NCI-H2196 (cell line): ENCODE results near the gene RPL22.

Source experiments
- DNase-seq: peaks from one replicate; lab custom pipeline; 2025; ENCODE audit not compliant: unreplicated experiment; lab: John Stamatoyannopoulos, UW

Gene RPL22

DNA sequence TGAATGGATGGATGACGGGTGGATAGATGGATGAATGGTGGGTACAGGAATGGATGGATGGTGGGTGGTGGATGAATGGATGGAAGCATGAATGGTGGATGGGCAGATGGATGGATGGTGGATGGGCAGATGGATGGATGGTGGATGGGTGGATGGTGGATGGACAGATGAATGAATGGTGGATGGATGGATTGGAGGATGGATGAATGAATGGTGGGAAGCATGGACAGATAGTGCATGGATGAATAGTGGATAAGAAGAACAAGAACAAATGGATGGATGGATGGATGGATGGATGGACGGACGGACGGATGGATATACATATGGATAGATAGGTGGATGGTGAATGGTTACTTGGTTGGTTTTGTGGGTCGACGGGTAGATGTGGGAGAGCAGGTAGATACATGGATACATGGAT lies 24.0 kb downstream of the RPL22 start:
- no peak for DNase-seq

DNA sequence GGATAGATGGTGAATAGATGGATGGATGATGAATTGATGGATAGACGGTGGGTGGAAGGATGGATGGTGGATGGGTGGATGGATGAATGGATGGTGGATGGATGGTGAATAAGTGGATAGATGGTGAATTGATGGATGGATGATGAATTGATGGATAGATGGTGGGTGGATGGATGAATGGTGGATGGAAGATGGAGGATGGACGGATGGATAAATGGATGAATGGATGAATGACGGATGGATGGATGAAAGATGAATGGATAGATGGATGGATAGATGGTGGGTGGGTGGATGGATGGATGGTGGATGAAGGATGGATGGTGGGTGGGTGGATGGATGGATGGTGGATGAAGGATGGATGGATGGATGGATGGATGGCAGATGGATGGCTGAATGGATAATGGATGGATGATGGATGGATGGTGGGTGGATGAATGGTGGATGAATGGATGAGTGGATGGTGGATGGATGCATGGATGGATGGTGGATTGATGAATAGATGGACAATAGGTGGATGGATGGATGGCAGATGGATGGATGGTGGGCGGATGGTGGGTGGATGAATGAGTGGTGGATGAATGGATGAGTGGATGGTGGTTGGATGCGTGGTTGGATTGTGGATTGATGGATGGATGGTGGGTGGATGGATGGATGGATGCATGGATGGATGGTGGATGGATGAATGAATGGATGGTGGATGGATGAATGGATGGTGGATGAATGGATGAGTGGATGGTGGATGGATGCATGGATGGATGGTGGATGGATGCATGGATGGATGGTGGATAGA lies 24.6 kb downstream of the RPL22 start:
- DNase-seq, result no peak

DNA sequence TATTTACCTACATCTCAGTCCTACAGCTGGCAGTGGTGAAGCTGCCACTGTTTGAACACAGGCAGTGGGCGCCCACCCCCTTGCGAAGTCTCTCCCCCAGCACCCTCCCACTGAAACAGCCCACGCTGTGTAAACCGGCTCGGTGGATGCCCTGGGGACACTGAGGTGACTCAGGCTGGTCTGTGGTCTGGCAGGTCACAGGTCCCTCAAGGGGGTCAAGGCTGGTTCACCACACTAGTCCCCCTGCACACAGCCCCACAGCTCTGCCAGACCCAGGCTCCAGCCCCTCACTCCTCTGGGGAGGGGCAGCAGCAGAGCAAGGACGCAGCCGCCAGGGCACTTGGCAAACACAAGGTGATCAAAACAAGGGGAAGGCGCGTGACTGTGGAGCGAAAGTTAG lies 26.8 kb downstream of the RPL22 start:
- DNase-seq, result no peak

DNA sequence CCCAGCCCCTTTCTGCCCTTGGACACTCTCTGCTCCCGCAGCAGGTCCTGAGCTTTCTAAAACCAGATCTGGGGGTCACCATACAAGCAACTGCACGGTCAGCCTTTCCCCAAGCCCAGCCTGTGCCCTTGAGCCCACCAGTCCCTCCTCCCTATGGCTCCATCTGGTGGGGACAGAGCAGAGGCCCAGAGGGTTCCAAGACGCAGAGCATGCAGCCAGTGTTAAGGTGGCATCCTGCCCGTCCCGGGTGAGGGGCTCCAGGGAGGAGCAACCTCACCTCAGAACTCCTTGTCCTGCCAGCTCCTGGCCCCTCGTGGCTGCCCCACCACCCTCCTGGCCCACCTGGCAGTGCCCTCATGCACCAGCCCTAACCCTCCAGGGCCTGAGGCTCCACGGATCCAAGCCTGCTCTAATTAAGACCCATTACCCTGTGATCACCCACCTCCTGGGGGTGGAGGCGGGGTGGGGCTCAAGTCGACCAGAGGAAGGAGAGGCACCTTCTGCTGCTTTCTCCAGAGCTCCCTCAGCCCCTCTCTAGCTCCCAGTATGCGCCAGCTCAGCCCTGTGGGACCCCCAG lies 27.8 kb downstream of the RPL22 start:
- no peak for DNase-seq

DNA sequence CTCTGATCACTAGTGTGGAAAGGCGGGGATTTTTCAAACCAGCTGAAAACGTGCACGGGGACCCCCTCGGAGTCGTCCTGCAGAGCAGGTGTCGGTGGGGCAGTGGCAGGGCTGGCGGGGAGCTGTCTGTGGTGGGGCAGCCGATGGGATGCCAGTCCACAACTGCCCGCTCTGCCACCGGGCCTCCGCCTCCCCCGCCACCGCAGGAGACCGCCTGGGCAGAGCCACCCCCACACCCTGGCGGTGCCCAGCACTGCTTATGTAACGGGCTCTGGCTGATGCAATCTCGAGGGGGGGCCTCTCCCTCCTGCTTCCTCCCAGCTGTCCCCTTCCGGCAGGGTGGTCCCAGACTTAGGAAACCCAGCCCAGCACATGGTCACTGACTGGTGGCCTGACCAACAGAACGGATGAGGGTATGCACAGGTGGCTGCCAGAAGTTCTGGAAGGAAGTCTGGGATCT lies 28.6 kb downstream of the RPL22 start:
- DNase-seq, result no peak

DNA sequence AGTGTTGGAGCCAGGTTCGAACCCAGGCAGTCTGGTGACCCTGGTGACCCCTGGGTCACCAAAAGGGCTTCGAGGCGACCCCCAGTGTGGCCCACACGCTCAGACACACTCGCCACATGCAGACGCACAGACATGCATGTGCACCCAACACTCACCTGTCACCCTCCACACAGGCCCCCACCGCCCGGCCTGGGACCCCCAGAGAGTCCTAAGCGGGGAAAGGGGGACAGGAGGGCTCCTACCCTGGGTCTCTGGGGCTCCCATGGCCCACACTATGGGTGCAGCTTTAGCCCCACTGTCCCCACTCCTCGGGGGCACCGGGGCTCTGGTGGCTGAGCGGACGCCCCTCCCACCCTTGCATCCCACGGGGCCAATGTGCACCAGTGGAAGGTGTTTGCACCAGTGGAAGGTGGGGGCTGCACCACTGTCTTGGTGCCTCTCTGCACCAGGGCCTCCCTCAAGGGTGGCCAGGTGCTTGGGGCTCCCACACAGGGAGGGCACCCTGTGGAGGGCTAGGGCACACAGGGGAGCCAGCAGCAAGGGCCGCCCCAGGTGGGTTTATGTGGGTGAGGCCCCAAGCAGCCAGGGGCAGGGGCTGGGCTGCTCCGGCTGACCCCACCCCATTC lies 29.2 kb downstream of the RPL22 start:
- DNase-seq, result no peak

DNA sequence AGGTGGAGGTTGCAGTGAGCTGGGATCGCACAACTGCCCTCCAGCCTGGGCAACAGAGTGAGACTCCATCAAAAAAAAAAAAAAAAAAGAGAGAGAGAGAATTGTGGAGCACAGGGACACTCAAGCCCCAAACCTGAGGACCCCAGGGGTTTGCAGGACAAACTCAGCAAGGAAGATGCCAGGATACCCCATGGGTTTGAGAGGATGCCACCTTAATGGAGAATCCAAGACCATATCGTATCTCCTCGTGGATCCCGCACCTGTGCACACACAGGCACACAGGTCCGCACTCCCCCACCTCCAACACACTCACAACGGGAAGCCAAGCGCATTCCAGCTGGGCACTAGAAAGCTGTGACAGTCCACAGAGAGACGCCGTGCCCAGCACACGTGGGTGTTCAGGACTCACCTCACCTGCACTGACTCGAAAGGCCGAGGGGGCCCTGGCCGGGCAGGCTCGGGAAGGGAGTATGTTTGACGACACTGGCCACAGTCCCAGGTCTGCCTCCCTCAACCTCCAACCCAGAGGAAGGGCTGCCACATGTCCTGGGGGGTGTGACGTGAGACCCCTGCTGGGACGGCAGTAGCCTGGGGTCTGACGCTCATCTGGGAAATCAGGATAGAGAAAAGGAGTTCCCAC lies 30.3 kb downstream of the RPL22 start:
- DNase-seq, result no peak

DNA sequence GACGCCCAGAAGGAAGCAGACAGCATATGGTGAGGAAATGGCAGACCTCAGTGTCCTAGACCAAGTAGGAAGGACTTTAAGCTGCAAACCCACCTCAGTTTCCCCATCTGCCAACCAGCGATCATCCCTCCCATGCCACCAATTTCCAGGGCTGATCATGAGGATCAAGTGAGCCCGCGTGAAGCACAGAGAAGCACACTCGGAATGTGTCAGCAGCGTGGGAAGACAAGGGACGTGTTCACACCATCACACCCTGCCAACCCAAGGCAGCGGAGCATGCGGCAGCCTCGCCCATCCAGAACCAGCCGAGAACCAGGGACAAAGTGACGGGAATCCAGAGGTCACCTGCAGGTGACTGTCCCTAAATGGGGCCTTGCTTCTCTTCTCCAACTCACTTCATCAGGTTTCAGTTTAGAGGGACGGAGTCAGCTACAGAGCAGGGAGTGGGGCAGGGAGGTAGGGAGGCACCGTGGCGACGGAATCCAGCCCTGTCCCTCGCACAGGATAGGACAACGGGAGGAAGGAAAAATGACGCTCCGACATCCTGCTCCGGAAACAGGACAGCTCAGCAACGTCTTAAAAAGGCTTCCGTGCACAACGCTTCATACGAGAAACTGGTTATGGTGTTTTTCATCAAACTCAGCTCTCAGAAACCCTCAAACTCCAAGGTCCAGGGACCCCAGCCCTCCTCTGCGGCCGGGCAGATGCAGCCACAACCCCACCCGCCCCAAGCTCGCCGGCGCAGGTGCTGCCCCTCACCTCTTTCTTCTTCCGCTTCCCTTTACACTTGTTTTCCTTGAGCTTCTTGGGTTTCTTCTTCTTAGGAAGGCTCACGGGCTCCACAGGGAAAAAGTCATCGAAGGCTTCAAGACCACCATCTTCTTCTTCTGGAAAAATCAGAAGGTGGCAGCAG lies 31.7 kb downstream of the RPL22 start:
- DNase-seq, result no peak

DNA sequence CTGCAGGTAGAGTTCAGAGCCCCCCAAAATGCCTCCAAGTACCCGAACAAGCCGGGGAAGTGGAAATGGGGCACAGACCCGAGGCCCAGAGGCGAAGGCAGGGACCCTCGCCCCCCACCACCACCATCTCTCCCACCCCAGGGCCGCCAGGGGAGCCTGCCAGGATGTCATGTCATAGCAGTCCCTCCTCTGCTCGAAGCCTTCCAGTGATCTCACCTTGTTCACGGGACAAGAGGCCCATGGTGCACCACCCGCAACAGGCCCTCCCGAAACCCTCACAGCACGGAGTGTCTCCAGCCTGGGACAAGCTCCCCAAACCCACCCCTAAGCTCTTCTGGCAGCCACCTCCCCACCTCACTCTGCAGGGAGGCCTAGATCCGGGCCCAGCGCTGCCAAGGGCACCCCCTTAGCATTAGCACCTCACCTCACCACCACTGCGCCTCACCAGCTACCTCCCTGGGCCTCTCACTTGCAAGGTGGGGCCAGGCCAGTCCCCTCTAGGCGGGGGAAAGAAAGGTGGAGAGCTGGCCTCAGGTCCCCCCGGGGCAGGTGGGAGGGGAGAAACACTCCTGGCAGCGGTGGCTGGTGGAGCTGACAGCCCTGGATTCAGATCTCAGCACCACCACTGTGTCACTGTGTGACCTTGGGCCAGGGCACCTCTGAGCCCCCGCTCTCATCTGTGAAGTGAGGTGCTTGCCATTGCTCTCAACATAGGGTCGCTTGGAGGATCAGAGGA lies 32.6 kb downstream of the RPL22 start:
- DNase-seq, result no peak

DNA sequence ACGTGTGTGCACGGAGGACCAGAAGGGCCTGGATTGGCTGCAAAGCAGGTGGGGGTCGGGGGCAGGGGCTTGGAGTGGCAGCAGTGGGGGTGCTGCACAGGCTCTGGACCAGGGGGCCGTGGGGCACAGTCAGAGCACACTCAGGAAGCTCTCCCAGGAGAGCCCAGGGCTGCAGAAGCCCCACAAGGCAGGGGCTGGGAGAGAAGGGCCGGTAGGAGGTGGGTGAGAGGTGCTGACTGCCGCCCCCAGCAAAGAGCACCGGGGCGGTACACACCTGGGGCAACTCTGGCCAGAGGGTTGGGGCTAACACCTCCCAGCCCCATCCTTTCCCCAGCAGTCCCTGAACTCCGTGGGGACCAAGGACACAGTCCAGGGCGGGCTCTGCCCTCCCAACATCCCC lies 33.2 kb downstream of the RPL22 start:
- DNase-seq, result no peak

DNA sequence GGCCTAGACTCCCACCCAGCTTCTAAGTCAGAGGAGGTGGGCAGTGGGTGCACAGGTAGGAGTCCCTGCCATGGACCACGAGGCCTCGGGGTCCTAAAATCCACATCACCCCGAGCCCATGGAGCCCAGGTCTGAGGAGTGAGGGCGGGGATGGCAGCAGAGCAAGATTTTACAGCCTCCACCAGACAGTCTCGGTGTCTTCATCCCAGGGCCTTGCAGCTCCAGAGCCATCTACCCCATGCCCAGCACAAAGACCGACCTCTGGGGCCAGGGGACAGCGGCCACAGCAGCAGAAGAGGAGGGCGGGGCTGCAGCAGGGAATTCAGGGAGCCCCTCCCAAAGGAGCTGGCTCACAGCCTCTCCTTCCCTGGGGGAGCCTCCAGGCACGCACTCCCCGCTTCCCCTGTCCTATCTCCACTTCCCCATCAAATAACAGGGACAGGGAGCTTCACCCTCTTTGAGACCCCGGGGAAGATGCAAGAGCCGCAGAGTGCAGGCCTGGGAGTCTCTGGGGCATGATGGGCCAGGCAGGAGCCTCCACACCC lies 33.9 kb downstream of the RPL22 start:
- no peak for DNase-seq

DNA sequence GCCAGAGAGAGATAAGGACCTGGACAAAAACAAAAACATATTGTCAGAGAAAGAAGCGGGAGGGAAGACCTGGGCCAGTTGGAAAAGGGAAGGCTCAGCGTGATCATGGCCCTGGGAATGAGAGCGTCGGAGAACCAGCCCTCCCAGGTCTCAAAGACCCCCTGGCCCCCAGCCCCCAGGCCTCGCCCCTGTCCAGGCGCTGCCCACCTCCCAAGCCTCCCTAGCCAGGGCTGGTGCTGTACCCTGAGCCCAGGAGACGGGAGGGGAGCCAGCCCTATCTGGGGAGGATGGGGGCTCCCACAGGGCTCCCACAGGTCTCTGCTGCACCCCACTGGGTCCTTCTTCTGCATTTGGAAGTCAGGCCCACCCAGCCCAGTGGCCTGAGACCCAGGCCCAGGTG lies 34.4 kb downstream of the RPL22 start:
- no peak for DNase-seq

DNA sequence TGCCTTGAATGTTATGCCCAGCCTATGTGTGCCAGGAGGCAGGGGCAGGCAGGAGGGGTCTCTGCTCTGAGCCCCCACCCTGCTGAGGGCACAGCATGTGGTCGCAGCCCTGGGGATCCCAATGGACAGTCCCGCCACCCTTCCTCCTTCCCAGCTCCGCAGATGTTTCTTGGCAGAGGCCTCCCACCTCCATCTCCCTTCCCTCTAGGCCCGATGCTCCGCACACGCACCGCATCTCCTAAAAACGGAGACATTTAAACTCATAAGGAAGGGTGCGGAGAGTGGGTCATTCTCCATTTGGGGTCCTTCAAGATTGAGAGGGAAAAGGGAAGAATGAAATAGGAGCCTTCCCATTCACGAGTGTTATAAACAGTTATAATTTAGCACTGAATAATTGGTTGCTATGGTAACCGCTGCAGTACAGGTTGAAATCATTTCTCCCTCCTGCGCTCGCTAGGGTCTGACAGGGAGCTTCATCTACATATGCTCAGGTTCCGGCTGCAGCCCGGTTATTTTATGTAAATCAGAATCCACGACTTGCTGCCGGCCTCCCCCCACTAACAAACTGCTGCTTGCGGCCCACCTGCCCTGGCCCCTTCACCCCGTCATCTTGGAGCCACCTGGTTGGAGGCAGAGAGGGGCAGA lies 35.3 kb downstream of the RPL22 start:
- no peak for DNase-seq

DNA sequence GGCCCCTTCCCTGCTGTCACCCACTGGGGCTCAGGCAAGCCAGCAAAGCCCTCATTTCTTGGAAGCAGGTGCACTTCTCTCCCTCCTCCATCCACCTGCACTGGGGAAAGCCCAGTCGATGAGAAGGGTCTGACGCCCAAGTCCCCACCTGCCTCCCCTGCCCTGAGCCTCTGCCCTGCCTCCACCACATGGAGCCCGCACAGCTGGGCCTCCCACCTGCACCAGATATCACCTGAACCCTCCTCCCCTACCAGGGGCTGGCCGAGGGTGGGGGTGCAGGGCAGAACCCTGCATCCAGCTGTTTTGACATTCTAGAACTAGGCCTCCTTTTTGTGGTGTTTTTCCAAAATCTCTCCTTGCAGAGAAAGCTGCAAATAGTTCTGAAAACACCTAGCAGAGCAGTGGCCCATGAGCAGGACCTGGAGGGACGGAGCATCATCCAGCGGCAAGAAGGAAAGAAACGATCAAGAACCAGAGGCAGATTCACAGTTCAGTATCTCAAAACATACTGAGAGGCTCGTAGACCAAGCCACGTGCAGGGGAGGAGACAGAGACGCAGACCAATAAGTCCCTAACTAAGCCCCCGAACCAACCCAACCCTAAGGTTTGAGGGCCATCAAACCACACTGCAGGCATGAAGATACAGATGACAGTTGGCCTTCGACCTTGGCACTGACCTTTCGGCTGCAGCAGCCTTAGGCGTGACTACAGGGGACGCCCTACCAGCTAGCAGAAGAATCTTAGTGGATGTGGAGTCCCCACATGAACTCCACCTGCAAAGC lies 36.0 kb downstream of the RPL22 start:
- DNase-seq, result no peak

DNA sequence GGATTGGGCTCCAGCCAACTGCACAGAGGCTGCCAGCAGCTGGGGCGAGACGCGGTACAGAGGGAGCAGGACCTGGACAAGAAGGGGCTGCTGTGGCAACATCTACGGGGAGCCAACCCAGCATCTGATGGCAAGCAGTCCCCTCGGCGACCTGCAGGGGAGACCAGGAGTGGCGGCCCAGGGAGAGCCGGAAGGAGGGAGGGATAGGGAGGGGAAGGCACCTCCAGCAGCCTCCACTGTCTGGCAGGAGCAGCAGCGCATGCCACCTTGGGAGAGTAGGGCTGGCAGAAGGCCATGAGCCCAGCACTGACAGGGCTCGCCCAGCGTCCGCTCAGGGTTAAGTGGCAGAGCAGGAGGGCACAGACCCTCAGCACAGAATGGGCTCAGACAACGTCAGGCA lies 36.6 kb downstream of the RPL22 start:
- peak; percentile 51 for DNase-seq

DNA sequence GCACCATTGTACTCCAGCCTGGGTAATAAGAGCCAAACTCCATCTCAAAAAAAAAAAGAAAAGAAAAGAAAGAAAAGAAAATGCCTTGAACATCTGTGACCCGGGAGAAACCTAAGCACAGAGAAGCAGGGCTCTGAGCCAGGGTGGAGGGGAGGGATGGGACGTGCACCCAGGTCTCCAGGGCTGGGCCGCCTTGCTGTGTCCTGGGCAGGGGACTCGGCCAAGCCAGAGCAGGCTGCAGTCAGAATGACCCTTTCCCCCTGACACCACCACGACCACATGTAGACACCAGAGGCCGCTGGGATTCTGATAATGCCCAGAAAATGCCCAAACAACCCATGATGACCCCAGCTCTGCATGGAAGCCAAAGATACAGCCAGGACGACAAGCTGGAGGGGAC lies 37.1 kb downstream of the RPL22 start:
- no peak for DNase-seq

DNA sequence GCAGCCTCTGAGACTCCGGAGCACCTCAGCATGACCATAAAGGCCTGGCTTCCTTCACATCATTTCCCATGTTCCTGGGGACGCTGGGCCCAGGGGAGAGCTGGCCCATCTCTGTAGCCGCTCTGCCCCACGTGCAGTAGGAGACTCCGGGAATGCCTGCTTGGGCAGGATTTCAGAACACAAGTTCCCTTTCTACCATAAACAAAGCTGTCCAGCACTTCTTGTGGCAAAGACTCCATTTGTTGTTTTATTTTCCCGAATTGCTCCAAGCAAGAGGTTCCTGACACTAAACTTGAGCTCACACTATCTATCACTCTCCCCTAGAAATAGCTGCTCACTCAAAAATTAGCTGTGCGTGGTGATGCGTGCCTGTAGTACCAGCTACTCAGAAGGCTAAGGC lies 41.2 kb downstream of the RPL22 start:
- no peak for DNase-seq

DNA sequence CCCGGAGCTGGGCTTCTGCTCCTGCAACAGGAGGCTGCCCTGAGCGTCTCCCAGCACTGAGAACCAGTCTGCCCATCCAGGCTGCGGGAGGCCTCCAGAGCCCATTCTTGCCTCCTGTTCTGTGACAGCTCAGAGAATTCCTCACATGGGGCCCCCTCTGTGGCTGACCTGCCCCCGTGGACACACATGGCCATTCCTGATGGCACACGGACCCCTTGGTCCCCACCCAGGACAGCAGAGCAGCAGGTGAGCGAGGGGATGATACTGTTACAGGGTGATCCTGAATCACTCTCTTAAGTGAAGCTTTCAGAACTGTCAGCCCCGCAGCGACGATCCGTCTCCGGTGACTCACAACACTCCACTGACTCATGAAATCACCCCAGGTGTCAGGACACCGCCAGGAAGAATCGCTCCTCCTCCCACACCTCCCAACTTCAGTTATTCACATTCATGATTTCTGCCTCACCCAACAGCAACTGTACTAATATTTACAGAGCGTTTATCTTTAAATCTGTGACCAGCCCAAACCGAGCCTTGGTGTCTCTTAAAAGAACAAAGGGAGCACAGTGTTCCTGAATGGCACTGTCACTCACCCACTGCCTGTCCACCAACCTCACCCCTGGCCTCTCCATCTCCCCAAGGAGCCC lies 41.7 kb downstream of the RPL22 start:
- peak; percentile 78 for DNase-seq
